Measurements from ENCODE around the gene ZNF385B. TPM values are rescaled to one million over a fixed set of nuclear protein-coding genes. Genes with fewer than 3 reads are reported as not detected.

Gene ZNF385B
- total RNA-seq, 1 experiment from 2014 or later: 0.28 TPM

- ChIA-PET CTCF (no interaction called here), POLR2A (no interaction called here)
- Histone ChIP-seq H3K36me3 (ENCODE audit: control insufficient read depth, insufficient read depth, low read length) (no peaks in the 10 kb centered on the region), H3K4me1 (ENCODE audit: control insufficient read depth, insufficient read depth, low read length) (no peaks in the 10 kb centered on the region), H3K27me3 (ENCODE audit: control insufficient read depth, insufficient read depth, low read length) (no peaks in the 10 kb centered on the region), H3K27ac (ENCODE audit: low read length) (no peak overlapping the region), H3K9me3 (ENCODE audit: control insufficient read depth, insufficient read depth, low read depth, low read length) (no peaks in the 10 kb centered on the region), H3K4me3 (ENCODE audit: low read depth in 2 of 2, low read length in 2 of 2) (no peak overlapping the region)
- ATAC-seq (no peak), DNase-seq (ENCODE audit: low read depth, low spot score) (no peak)
- in situ Hi-C loops (cut with HindIII; ENCODE audit: low pct_unique_long_range_greater_than_20kb, low sequenced_read_pairs) (no loop called here), intact Hi-C loops (cut with micrococcal nuclease; ENCODE audit: unreplicated experiment) (no loop called here)
- BruUV-seq (replicated peaks): no TSS peak
- no peak for TF ChIP-seq TCF7L2 (IDR thresholded peaks at IDR 0.05; ENCODE audit: low read depth, low read length)
- TF ChIP-seq REST (IDR thresholded peaks at IDR 0.05; ENCODE audit: insufficient read depth in 1 of 2, low read depth in 2 of 2, low read length in 1 of 2): no peak
- TF ChIP-seq CTCF (IDR thresholded peaks at IDR 0.05): no peak
- TF ChIP-seq POLR2AphosphoS5 (IDR thresholded peaks at IDR 0.05; ENCODE audit: low read depth, low read length): no peak
- no peak for TF ChIP-seq SIN3A (IDR thresholded peaks at IDR 0.05; ENCODE audit: borderline replicate concordance, insufficient read depth, low read depth, low read length)
Measured at GRCh38 chr2:179467111-179467510, 394.3 kb downstream of the ZNF385B start.

- no peak overlapping the region for H3K27ac ChIP-seq (ENCODE audit: low read length)
- ChIA-PET CTCF (no interaction called here), POLR2A (interaction anchor here (0.6 kb wide), 1 partner anchor 925 kb away, joined by 5 read pairs; no protein-coding TSS in a partner anchor)
- intact Hi-C loops (cut with micrococcal nuclease; ENCODE audit: unreplicated experiment) (no loop called here), in situ Hi-C loops (cut with HindIII; ENCODE audit: low pct_unique_long_range_greater_than_20kb, low sequenced_read_pairs) (no loop called here)
- BruUV-seq (replicated peaks): no TSS peak
- no peaks in the 10 kb centered on the region for H3K27me3 ChIP-seq (ENCODE audit: control insufficient read depth, insufficient read depth, low read length)
- no peak overlapping the region for H3K4me3 ChIP-seq (ENCODE audit: low read depth in 2 of 2, low read length in 2 of 2)
- H3K4me1 ChIP-seq (ENCODE audit: control insufficient read depth, insufficient read depth, low read length): no peaks in the 10 kb centered on the region
- DNase-seq (ENCODE audit: low read depth, low spot score): no peak
- peaks cover 8% of the 10 kb centered on the region for H3K9me3 ChIP-seq (ENCODE audit: control insufficient read depth, insufficient read depth, low read depth, low read length)
- TF ChIP-seq CTCF (IDR thresholded peaks at IDR 0.05): no peak
- no peak for TF ChIP-seq SIN3A (IDR thresholded peaks at IDR 0.05; ENCODE audit: borderline replicate concordance, insufficient read depth, low read depth, low read length)
- TF ChIP-seq REST (IDR thresholded peaks at IDR 0.05; ENCODE audit: insufficient read depth in 1 of 2, low read depth in 2 of 2, low read length in 1 of 2): no peak
- TF ChIP-seq POLR2AphosphoS5 (IDR thresholded peaks at IDR 0.05; ENCODE audit: low read depth, low read length): no peak
- no peak for TF ChIP-seq TCF7L2 (IDR thresholded peaks at IDR 0.05; ENCODE audit: low read depth, low read length)
- no peaks in the 10 kb centered on the region for H3K36me3 ChIP-seq (ENCODE audit: control insufficient read depth, insufficient read depth, low read length)
- no peak for ATAC-seq
Measured at GRCh38 chr2:179461420-179461819, 400.0 kb downstream of the ZNF385B start.

Measured in Panc1 (cell line).